DND-41 (cell line): Measurements from ENCODE around the gene CCDC171.

Experiments used
- CTCF ChIP-seq: IDR thresholded peaks from 2 replicates; pipeline ENCODE4 v1.5.1; 2012; ENCODE audit warnings: borderline replicate concordance, low read length, moderate library complexity, mild to moderate bottlenecking; ENCODE audit not compliant: poor library complexity, severe bottlenecking; ENCODE audit errors: extremely low read depth
- EZH2 ChIP-seq: IDR thresholded peaks from 3 replicates; pipeline ENCODE4 v1.6.1; 2012; ENCODE audit warnings: borderline replicate concordance, low read depth, mild to moderate bottlenecking, moderate library complexity, low read length, inconsistent platforms; ENCODE audit not compliant: severe bottlenecking

- no peak for TF ChIP-seq CTCF
- no peak for TF ChIP-seq EZH2
These were observed 211.3 kb downstream of the CCDC171 start for GRCh38 chr9:15764131-15764530.
